SU-DHL-6 (cell line): Measurements from ENCODE around the gene MYPN.

Source experiments
- EZH2phosphoT487 ChIP-seq: fragments of 200-600 bp; sonication (generic), shearing (Covaris generic); conservative IDR thresholded peaks from 2 replicates; pipeline ENCODE4 v1.6.1; 2018; ENCODE audit warnings: mild to moderate bottlenecking, antibody characterized with exemption, low read length, moderate library complexity, mixed read lengths
- TF ChIP-seq, protein P1 (sequence below): fragments of 200-600 bp; sonication (generic); IDR thresholded peaks from one replicate; pipeline ENCODE4 v1.5.1; 2017; ENCODE audit warnings: antibody characterized with exemption, mild to moderate bottlenecking, low read length, moderate library complexity; ENCODE audit not compliant: insufficient read depth, poor library complexity, severe bottlenecking

DNA sequence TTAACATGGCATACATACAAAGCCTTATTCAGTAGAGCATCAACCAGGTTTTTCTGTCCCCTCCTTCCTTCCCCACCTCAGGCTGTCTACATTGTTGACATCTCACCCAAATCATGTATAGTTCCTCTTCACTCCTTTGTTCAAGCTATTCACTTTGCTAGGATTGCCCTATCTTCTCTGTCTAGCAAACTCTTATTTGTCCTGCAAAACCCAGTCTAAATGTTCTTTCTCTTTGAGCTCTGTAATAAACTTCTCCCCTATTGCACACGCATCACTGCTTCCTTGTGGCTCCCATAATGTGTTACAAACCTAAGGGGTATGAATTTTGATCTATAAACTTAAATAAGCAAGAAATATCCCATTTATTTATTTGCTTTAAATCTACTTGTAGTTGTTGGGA lies 36.8 kb downstream of the MYPN start:
- TF ChIP-seq, protein P1, sequence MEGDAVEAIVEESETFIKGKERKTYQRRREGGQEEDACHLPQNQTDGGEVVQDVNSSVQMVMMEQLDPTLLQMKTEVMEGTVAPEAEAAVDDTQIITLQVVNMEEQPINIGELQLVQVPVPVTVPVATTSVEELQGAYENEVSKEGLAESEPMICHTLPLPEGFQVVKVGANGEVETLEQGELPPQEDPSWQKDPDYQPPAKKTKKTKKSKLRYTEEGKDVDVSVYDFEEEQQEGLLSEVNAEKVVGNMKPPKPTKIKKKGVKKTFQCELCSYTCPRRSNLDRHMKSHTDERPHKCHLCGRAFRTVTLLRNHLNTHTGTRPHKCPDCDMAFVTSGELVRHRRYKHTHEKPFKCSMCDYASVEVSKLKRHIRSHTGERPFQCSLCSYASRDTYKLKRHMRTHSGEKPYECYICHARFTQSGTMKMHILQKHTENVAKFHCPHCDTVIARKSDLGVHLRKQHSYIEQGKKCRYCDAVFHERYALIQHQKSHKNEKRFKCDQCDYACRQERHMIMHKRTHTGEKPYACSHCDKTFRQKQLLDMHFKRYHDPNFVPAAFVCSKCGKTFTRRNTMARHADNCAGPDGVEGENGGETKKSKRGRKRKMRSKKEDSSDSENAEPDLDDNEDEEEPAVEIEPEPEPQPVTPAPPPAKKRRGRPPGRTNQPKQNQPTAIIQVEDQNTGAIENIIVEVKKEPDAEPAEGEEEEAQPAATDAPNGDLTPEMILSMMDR: no peak
- no peak for TF ChIP-seq EZH2phosphoT487
